Activated CD8-positive, alpha-beta memory T cell treated with anti-CD3 and anti-CD28 coated beads, Interleukin-2, amount 10 ng/mL, durations not matched to agents 7 days and 5 days (primary cell): ENCODE measurements around the gene SORCS1. TPM values are rescaled to one million over a fixed set of nuclear protein-coding genes. Genes with fewer than 3 reads are reported as not detected.

Experiments used
- ATAC-seq: fragments of 150-1000 bp; cut with Tn5 transposase; one replicate; pipeline ENCODE4 v1.10.0; 2021; ENCODE audit warnings: moderate library complexity
- CTCF ChIA-PET: fragments of 350-600 bp; sonication (Branson Sonifier 250); formaldehyde crosslinking; loops from one replicate; lab custom pipeline; 2021; ENCODE audit warnings: antibody characterized with exemption; lab: Charles Lee
- DNase-seq: peaks from one replicate; pipeline ENCODE4 v3.0.0-alpha.2; 2020
- H3K27ac Mint-ChIP-seq: one replicate; pipeline ENCODE4 v1.8.0; 2021; ENCODE audit warnings: mild to moderate bottlenecking, mixed read lengths
- H3K27me3 Mint-ChIP-seq: one replicate; pipeline ENCODE4 v1.8.0; 2021; ENCODE audit warnings: mixed read lengths
- H3K36me3 Mint-ChIP-seq: one replicate; pipeline ENCODE4 v1.8.0; 2021; ENCODE audit warnings: mild to moderate bottlenecking, mixed read lengths
- H3K4me1 Mint-ChIP-seq: one replicate; pipeline ENCODE4 v1.8.0; 2021; ENCODE audit warnings: mixed read lengths
- H3K4me3 Mint-ChIP-seq: one replicate; pipeline ENCODE4 v1.8.0; 2021; ENCODE audit warnings: mild to moderate bottlenecking, moderate library complexity, mixed read lengths
- H3K9me3 Mint-ChIP-seq: one replicate; pipeline ENCODE4 v1.8.0; 2022; ENCODE audit warnings: low read depth, mixed read lengths
- total RNA-seq, 2 experiments: library from RNA; stranded (reverse); gene quantifications; one replicate each; pipeline ENCODE4 v1.2.3, GENCODE V29; 2021

The SORCS1 gene
- total RNA-seq, 2 experiments from 2014 or later: not detected

GRCh38 chr10:106751091-106751490, 413.4 kb downstream of the SORCS1 start:
- CTCF ChIA-PET: no interaction called here
- Mint-ChIP-seq H3K36me3 (no peaks in the 10 kb centered on the region), H3K27me3 (no peaks in the 10 kb centered on the region), H3K9me3 (peaks cover 8% of the 10 kb centered on the region), H3K4me1 (no peaks in the 10 kb centered on the region), H3K4me3 (no peak overlapping the region), H3K27ac (no peak overlapping the region)
- no peak for DNase-seq
- no peak for ATAC-seq

DNA sequence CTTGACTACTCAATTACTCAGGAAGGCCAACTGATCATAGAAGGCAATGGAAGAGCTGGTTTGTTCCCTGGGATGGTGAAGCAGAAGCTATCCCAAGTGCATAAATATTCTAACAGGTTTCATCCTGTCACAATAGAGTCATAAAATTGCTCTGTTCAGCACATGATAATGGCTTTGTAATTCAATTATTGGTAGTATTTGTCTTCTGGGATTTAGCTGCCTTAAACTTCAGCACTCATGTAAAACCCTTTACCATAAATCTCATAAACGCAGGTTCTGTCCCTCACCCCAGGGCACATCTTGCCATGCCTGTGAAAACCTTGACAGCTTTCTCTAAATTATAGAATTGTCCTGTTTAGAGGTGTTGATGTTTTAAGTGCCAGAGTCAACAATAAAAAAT, 417.6 kb downstream of the SORCS1 start:
- Mint-ChIP-seq H3K27ac (no peak overlapping the region), H3K9me3 (peaks cover 7% of the 10 kb centered on the region), H3K36me3 (no peaks in the 10 kb centered on the region), H3K4me1 (no peaks in the 10 kb centered on the region), H3K4me3 (no peak overlapping the region), H3K27me3 (no peaks in the 10 kb centered on the region)
- DNase-seq (no peak), ATAC-seq (no peak)
- CTCF ChIA-PET: no interaction called here

DNA sequence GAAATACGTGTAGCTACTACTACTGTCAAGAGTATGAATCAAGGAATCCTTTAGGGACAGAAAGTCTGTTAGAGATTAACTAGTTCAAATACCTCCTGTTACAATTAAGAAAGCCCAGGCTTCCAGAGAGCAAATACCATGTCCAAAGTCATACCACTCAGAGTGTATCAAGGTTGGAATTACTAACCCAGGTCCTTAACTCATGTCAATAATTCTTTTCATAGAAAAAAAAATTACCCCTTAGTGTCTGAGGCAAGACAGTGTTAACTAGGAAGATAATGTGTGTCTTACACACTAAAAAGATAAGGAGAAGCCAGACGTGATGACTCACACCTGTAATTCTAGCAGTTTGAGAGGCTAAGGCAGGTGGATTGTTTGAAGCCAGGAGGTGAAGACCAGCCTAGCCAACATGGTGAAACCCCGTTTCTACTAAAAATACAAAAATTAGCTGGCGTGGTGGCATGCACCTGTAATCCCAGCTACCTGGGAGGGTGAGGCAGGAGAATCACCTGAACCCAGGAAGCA, 423.4 kb downstream of the SORCS1 start:
- no peaks in the 10 kb centered on the region for H3K36me3 Mint-ChIP-seq
- H3K27ac Mint-ChIP-seq: no peak overlapping the region
- H3K4me3 Mint-ChIP-seq: no peak overlapping the region
- CTCF ChIA-PET: no interaction called here
- ATAC-seq (no peak), DNase-seq (no peak)
- no peaks in the 10 kb centered on the region for H3K27me3 Mint-ChIP-seq
- peaks cover 6% of the 10 kb centered on the region for H3K9me3 Mint-ChIP-seq
- no peaks in the 10 kb centered on the region for H3K4me1 Mint-ChIP-seq

DNA sequence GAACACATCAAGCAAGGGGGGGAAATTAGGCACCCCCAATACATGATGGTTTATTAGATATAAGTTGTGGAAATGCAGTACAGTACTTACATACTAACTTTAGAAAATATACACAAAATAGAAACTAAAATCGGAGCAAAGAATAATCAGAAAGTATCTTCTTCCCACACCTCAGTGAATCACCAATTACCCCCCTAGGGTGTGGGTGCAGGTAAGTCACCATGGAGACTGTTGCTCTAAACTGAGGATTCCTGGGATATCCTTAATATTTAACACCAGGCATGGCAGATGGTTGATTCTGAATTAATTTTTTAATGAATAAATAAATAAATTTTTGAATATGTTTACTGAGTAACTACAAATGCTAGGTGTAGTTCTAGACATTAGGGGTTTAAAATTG, 424.4 kb downstream of the SORCS1 start:
- ATAC-seq: no peak
- Mint-ChIP-seq H3K4me1 (no peaks in the 10 kb centered on the region), H3K36me3 (no peaks in the 10 kb centered on the region), H3K27ac (no peak overlapping the region), H3K9me3 (peaks cover 6% of the 10 kb centered on the region), H3K4me3 (no peak overlapping the region), H3K27me3 (no peaks in the 10 kb centered on the region)
- no peak for DNase-seq
- CTCF ChIA-PET: no interaction called here

DNA sequence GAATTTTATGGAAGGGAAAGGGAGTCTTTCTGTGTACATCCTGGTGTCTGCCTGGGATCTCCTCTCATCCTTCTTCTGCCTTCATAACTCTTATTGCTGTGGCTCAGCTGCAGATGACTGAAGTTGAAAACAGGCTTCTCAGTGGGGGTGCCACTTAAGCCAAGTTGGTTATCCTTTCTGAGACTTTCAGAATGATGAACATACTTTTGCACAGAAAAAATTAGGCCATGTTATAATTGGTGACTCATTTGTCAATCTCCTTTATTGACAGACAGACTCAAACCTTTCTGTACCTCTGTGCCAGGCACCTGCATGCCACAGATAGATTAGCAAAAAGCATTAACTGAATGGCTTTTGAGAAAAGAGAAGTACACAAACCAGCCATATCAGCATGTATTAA, 430.3 kb downstream of the SORCS1 start:
- H3K4me1 Mint-ChIP-seq: no peaks in the 10 kb centered on the region
- no peak overlapping the region for H3K27ac Mint-ChIP-seq
- no peaks in the 10 kb centered on the region for H3K36me3 Mint-ChIP-seq
- no peak for ATAC-seq
- DNase-seq: no peak
- H3K4me3 Mint-ChIP-seq: no peak overlapping the region
- no peaks in the 10 kb centered on the region for H3K27me3 Mint-ChIP-seq
- peaks cover 7% of the 10 kb centered on the region for H3K9me3 Mint-ChIP-seq
- CTCF ChIA-PET: no interaction called here

- no peak for DNase-seq
- no peak for ATAC-seq
- Mint-ChIP-seq H3K36me3 (no peaks in the 10 kb centered on the region), H3K27ac (no peak overlapping the region), H3K4me1 (no peaks in the 10 kb centered on the region), H3K9me3 (peaks cover 6% of the 10 kb centered on the region), H3K4me3 (no peak overlapping the region), H3K27me3 (no peaks in the 10 kb centered on the region)
- CTCF ChIA-PET: interaction anchor here (0.8 kb wide), 1 partner anchor 1951 kb away, joined by 3 read pairs; no protein-coding TSS in a partner anchor
These were observed 436.3 kb downstream of the SORCS1 start for GRCh38 chr10:106728232-106728631.

GRCh38 chr10:106727170-106727569, 437.3 kb downstream of the SORCS1 start:
- Mint-ChIP-seq H3K4me3 (no peak overlapping the region), H3K9me3 (peaks cover 6% of the 10 kb centered on the region), H3K4me1 (no peaks in the 10 kb centered on the region), H3K36me3 (no peaks in the 10 kb centered on the region), H3K27ac (no peak overlapping the region), H3K27me3 (no peaks in the 10 kb centered on the region)
- ATAC-seq: no peak
- CTCF ChIA-PET: interaction anchor here (0.8 kb wide), 1 partner anchor 1952 kb away, joined by 3 read pairs; no protein-coding TSS in a partner anchor
- DNase-seq: no peak

DNA sequence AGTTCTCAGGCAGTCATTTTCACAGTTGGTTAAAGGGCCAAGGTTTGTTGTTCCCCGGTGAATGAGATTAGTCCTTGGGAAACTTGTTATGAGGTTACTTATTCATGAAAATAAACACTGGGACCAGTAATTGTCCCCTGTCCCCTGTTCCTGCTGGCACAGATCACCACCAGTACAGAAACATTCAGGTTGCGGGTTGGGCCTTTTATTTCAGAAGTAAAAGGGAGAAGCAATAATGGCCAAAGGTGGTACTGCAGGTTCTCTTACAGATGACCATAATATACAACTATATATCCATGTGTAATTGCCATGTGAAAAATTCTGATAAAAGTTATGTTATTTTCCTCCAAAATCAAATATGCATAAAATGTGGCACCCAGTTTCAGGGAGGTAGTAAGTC, 442.0 kb downstream of the SORCS1 start:
- Mint-ChIP-seq H3K36me3 (no peaks in the 10 kb centered on the region), H3K27me3 (no peaks in the 10 kb centered on the region), H3K4me3 (no peak overlapping the region), H3K9me3 (peaks cover 11% of the 10 kb centered on the region), H3K4me1 (no peaks in the 10 kb centered on the region), H3K27ac (no peak overlapping the region)
- CTCF ChIA-PET: no interaction called here
- ATAC-seq (no peak), DNase-seq (no peak)

GRCh38 chr10:106720683-106721082, 443.8 kb downstream of the SORCS1 start:
- no peak for ATAC-seq
- Mint-ChIP-seq H3K4me1 (no peaks in the 10 kb centered on the region), H3K27ac (no peak overlapping the region), H3K4me3 (no peak overlapping the region), H3K9me3 (peaks cover 11% of the 10 kb centered on the region), H3K27me3 (no peaks in the 10 kb centered on the region), H3K36me3 (no peaks in the 10 kb centered on the region)
- CTCF ChIA-PET: no interaction called here
- DNase-seq: no peak

DNA sequence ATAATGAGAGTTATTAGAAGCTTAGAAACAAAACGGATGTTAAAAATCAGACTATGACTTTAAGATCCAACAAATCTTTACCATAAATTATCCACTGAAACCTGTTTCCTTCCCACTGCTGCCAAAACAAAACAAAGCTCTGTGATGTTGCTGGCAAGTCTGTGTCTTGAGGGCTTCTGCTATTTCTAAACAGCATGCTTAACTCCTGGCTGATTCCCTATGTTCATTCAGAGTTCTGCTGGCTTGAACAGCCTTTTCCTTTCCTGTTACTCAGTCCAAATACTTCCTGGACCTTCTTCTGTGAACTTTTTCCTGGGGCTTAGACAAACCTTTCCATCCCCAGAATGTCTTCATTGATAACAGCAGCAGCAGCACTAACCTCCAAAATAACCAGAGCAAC, 448.1 kb downstream of the SORCS1 start:
- CTCF ChIA-PET: no interaction called here
- no peaks in the 10 kb centered on the region for H3K36me3 Mint-ChIP-seq
- H3K9me3 Mint-ChIP-seq: peaks cover 11% of the 10 kb centered on the region
- ATAC-seq: no peak
- H3K27me3 Mint-ChIP-seq: no peaks in the 10 kb centered on the region
- DNase-seq: no peak
- no peaks in the 10 kb centered on the region for H3K4me1 Mint-ChIP-seq
- H3K4me3 Mint-ChIP-seq: no peak overlapping the region
- H3K27ac Mint-ChIP-seq: no peak overlapping the region

DNA sequence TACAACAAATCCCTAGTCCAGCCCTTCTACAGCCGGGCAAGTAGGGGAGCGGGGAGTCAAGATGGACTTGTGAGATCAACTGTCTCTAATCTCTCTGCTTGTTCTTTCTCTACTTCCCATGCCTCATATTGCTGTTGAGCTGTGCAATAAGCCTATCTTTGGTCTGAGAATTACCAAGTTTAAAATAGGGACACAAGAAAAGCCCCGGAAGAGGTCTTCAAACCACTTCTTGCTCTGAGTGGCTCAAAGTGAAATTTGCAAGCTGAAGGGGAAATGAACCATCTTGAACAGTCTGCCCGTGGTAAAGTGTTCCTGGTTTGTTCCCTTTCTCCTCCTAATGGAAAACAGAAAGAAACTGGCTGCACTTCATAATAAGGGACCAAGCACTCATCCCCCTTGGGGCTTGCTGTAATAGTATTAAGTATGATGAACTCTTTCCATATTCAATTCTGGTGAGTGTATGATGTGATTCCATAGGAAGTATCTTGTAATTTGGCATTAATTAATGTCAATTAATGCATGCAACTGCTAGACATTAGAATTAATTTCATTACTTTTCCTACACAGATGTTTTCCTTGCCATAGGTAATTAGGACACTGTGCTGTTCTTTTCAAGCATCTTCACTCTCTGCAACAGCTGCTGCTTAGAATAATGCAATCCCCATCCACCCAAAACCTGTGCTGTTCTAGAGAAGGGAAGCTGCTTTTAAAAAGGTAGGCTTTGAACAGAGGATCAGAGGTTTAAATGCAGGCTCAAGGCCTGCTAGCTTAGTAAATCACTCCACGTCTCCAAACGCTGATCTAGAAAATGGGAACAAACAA, 449.6 kb downstream of the SORCS1 start:
- no peak overlapping the region for H3K4me3 Mint-ChIP-seq
- no peak for DNase-seq
- CTCF ChIA-PET: no interaction called here
- H3K27me3 Mint-ChIP-seq: no peaks in the 10 kb centered on the region
- H3K27ac Mint-ChIP-seq: no peak overlapping the region
- ATAC-seq: no peak
- H3K9me3 Mint-ChIP-seq: peaks cover 9% of the 10 kb centered on the region
- no peaks in the 10 kb centered on the region for H3K36me3 Mint-ChIP-seq
- no peaks in the 10 kb centered on the region for H3K4me1 Mint-ChIP-seq

GRCh38 chr10:106713846-106714245, 450.7 kb downstream of the SORCS1 start:
- H3K4me3 Mint-ChIP-seq: no peak overlapping the region
- no peaks in the 10 kb centered on the region for H3K4me1 Mint-ChIP-seq
- H3K27me3 Mint-ChIP-seq: no peaks in the 10 kb centered on the region
- ATAC-seq (no peak), DNase-seq (no peak)
- no peak overlapping the region for H3K27ac Mint-ChIP-seq
- CTCF ChIA-PET: no interaction called here
- no peaks in the 10 kb centered on the region for H3K36me3 Mint-ChIP-seq
- peaks cover 2% of the 10 kb centered on the region for H3K9me3 Mint-ChIP-seq

DNA sequence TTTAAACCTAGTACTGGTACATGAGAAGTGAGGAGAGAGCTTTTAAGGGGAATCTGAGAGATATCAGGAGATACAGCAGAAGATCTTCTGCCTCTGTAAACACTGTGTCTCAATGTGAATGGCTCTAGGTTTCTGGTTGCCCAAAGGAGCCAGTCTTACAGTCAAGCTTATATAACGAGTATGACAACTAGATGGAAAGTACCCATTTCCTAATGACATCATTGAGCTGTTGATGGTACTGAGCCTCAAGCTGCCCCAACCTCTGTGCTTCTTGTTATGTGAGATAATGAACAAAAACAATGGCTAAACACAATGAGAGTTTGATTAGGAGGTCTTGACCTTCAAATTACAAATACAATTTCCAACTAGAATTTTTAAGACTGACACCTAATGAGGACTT, 451.5 kb downstream of the SORCS1 start:
- Mint-ChIP-seq H3K27ac (no peak overlapping the region), H3K4me1 (no peaks in the 10 kb centered on the region), H3K27me3 (no peaks in the 10 kb centered on the region), H3K9me3 (peaks cover 2% of the 10 kb centered on the region), H3K4me3 (no peak overlapping the region), H3K36me3 (no peaks in the 10 kb centered on the region)
- DNase-seq: no peak
- CTCF ChIA-PET: interaction anchor here (1.1 to 1.2 kb wide), 2 partner anchors 13 to 790 kb away, joined by 3 read pairs; no protein-coding TSS in a partner anchor
- ATAC-seq: no peak

DNA sequence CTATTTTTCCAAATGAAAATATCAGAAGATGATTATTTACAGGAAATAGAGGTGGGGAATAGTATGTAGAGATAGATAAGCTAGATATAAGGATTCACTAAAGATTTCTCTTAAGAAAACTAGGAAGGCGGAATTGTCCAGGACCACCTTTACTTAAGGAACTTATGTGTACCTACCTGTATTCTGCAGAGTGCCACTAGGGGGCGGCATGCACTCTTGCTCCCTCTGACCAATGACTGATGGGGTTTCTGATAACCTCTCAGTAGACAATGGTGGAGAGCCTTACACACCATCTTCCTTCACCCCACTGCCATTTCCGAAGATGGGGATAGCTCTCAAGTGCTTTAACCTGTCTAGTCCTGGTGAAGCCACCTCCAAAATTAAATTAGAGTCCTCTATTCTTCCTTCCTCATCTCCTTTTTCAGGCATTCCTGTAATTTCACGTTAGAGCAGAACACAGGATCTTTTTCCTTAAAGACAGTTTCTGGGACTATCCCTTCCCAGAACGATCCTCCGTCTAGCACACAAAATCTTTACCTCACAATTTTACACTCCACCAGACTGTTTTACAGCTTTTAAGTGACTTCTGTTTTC, 453.1 kb downstream of the SORCS1 start:
- CTCF ChIA-PET: interaction anchor here (1.0 to 1.8 kb wide), 4 partner anchors 8 to 14 kb away, joined by 3 to 5 read pairs (median 4); no protein-coding TSS in a partner anchor
- Mint-ChIP-seq H3K36me3 (no peaks in the 10 kb centered on the region), H3K27ac (no peak overlapping the region), H3K4me1 (no peaks in the 10 kb centered on the region), H3K27me3 (no peaks in the 10 kb centered on the region), H3K9me3 (no peaks in the 10 kb centered on the region), H3K4me3 (no peak overlapping the region)
- DNase-seq (peak; percentile 56), ATAC-seq (no peak)
